ENCODE results near the gene MMP28.

DNA sequence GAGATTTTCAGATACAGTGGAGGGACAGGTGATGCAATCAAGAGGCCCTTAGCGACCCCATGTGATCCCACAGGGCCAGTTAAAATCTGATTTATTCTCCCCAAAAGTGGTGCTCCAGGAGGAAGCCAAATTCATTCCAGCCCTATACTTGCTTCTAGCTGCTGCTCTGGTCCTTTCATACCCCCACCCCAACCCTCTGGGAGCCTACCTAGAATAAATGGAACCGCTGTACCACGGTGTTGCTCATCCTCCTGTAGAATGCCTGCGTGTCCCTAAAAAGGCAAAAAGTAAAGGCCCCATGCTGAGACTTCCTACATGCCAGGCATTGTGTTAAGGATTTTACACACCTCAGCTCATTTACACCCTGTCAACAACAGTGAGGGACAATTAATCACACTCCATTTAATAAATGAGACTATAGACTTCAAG is 66.0 kb downstream of the MMP28 start:
- TF ChIP-seq, protein P1, sequence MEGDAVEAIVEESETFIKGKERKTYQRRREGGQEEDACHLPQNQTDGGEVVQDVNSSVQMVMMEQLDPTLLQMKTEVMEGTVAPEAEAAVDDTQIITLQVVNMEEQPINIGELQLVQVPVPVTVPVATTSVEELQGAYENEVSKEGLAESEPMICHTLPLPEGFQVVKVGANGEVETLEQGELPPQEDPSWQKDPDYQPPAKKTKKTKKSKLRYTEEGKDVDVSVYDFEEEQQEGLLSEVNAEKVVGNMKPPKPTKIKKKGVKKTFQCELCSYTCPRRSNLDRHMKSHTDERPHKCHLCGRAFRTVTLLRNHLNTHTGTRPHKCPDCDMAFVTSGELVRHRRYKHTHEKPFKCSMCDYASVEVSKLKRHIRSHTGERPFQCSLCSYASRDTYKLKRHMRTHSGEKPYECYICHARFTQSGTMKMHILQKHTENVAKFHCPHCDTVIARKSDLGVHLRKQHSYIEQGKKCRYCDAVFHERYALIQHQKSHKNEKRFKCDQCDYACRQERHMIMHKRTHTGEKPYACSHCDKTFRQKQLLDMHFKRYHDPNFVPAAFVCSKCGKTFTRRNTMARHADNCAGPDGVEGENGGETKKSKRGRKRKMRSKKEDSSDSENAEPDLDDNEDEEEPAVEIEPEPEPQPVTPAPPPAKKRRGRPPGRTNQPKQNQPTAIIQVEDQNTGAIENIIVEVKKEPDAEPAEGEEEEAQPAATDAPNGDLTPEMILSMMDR (conservative IDR thresholded peaks at IDR 0.05; ENCODE audit: low read depth, low read length), result no peak
- TF ChIP-seq EZH2 (IDR thresholded peaks at IDR 0.05; ENCODE audit: low read length, unreplicated experiment), result no peak

All from PC-3 (cell line).